LNCaP clone FGC (cell line): ENCODE measurements around the gene EPB41L2.

ENCODE experiments used
- DNase-seq: peaks from one replicate; pipeline ENCODE4 v3.0.0-alpha.2; 2011; ENCODE audit warnings: low read depth
- H3K4me3 ChIP-seq: 2 replicates; pipeline ENCODE4 v1.5.1; 2011; ENCODE audit warnings: mild to moderate bottlenecking, low read depth, low read length, control low read depth
- TF ChIP-seq, protein P1 (sequence below): IDR thresholded peaks from 2 replicates; pipeline ENCODE4 v1.5.1; 2012; ENCODE audit warnings: mild to moderate bottlenecking; ENCODE audit not compliant: control insufficient read depth, insufficient read depth; ENCODE audit errors: extremely low read depth

EPB41L2 gene

DNA sequence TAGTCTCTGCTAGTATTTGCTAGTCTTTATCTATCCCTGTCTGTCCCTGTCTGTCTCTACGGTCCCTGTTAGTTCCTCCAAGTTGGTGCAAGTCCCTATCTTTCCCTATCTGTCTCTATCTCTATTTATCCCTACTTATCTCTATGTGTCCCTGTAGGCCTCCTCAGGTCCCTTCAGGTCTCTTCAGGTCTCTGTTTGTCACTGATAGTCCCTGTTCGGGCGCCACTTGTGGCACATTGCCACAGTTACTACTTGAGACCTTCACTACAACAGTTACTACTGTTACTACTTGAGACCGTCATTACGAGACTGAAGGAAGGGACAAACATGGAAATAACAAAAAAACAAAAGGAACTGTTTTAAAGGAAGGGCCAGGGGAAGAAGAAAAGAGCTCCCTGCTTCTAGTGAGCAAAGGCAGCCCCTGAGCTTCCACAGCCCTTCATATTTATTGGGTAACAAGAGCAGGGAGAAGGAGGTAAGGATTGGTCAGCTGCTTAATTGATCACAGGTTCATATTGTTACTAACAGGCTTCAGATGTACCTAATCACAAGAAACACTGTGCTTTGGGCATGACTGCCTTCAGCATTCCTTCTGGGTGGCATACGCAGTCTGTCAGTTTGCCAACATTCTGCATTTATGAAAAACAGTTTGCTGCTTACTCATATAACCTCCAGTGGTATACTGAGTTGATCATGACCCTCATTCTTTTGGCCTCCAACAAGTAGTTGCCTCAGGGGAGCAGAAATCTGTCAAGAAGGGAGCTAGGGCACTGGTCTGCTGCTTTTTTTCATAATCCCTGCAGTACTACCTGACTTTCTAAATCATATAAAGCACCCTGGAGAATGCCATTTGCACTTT lies 8.4 kb downstream of the EPB41L2 start:
- H3K4me3 ChIP-seq = no peak overlapping the region
- DNase-seq = no peak
- TF ChIP-seq, protein P1, sequence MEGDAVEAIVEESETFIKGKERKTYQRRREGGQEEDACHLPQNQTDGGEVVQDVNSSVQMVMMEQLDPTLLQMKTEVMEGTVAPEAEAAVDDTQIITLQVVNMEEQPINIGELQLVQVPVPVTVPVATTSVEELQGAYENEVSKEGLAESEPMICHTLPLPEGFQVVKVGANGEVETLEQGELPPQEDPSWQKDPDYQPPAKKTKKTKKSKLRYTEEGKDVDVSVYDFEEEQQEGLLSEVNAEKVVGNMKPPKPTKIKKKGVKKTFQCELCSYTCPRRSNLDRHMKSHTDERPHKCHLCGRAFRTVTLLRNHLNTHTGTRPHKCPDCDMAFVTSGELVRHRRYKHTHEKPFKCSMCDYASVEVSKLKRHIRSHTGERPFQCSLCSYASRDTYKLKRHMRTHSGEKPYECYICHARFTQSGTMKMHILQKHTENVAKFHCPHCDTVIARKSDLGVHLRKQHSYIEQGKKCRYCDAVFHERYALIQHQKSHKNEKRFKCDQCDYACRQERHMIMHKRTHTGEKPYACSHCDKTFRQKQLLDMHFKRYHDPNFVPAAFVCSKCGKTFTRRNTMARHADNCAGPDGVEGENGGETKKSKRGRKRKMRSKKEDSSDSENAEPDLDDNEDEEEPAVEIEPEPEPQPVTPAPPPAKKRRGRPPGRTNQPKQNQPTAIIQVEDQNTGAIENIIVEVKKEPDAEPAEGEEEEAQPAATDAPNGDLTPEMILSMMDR = no peak

DNA sequence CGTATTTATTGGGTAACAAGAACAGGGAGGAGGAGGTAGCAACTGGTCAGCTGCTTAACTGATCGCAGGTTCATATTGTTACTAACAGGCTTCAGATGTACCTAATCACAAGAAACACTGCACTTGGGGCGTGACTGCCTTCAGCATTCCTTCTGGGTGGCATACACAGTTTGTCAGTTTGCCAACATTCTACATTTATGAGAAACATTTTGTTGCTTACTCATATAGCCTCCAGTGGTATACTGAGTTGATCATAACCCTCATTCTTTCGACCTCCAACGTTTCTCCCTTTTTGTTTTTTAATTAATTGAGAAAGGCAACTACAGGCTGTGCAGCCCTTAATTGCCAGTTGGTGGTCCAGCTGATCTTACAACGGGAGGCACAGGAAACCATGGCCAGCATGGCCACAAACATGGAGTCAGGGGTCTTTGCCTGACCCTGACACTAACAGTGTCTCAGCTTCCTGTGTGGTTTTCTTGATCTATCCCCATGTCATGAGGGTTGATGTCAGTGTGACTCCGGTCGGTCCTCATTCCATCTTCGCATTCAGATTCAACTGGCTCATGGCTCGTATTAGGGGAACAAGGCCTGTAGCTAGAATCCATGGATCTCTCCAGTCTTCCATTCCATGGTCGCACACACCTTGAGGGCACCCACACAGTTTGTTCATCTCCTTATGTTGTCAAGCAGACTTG lies 9.4 kb downstream of the EPB41L2 start:
- DNase-seq = no peak
- TF ChIP-seq, protein P1 = no peak
- H3K4me3 ChIP-seq = no peak overlapping the region

DNA sequence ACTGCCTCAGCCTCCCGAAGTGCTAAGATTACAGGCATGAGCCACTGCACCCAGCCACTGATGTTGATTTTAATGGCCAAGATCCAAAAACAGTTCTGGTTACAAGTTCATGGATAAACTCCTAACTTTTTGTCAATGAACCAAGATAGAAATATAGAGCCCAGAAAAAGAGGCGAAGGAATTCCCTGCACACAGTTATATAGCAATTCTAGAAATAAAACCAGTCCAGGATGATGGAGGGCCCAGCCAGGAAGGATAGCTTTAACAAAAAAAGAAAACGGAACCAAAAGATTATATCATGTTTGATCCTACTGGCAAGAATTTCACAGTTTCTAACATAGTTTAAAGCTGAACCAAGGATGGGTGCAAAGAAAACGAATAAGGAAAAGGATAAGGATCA lies 10.9 kb downstream of the EPB41L2 start:
- TF ChIP-seq, protein P1 = no peak
- DNase-seq = no peak
- no peak overlapping the region for H3K4me3 ChIP-seq

DNA sequence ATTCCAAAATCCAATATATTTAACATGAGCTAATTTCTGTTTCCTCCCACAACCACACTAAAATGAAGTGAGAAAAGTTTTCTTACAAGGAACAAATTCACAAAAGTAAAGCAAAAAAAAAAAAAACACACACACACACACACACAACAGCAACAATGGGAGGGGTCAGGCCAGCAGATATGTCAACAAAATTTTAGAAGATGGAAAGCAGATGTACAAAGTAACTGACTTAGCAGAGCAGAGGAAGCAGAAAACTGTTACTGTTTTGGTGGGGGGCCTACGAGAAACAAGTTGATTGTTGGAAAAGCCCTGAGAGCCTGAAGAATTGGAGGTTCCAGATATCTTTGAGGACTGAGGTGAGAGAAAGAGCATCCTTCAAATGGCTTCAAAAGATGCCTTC lies 11.7 kb downstream of the EPB41L2 start:
- H3K4me3 ChIP-seq = no peak overlapping the region
- TF ChIP-seq, protein P1 = no peak
- no peak for DNase-seq

DNA sequence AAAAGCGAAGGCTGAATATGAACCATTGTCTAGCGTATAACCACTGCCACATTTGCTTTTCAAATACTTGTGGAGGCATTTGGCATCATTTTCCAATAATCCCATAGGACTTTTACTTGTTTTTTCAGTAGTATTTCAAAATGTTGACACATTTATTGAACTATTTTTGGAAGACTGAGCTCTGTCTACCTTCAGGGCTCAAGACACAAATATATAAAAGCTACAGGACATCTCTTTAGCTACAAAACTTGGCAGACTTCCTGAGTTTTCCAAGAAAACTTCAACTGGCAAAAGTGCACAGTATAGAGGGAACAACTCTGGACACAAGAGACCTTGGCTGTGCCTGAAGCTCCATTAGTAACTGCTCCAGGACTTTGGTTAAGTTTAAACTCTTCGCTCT lies 13.4 kb downstream of the EPB41L2 start:
- TF ChIP-seq, protein P1 = no peak
- DNase-seq = no peak
- no peak overlapping the region for H3K4me3 ChIP-seq

DNA sequence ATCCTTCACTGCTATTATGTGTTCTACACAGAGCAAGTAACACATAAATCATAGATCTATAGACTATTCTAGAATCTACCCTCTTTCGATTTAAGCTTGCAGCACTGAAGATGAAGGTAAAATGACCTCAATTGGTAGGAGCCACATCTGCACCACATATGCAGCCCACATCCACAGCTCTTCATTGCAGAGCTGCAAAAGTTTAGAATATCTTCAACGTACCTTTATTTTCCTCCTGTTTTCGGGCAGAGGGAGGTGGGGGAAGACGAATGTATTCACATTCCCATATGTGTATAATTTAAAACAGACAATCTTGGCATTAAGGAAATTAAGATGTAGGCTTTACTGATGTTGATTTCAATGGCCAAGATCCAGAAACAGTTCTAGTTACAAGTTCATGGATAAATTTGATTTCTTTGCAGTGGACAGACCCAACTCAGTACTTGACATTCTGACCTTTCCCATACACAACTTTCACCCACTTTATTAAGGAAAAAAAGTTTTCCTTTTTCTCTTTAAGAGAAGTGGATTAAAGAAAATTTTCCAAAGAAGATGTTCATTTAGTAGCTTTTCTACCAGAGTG lies 14.0 kb downstream of the EPB41L2 start:
- TF ChIP-seq, protein P1 = no peak
- H3K4me3 ChIP-seq = no peak overlapping the region
- DNase-seq = no peak
